ENCODE results near the gene SLCO1A2. TPM values are rescaled to one million over a fixed set of nuclear protein-coding genes. Genes with fewer than 3 reads are reported as not detected.

The SLCO1A2 gene
- total RNA-seq, 2 donors from 2014 or later, result not detected

- ATAC-seq (replicated peaks in 1 of 2), result no peak
- Mint-ChIP-seq H3K9me3 (no peaks in the 10 kb centered on the region), H3K27ac (no peak overlapping the region), H3K27me3 (ENCODE audit: low read depth) (no peaks in the 10 kb centered on the region), H3K36me3 (ENCODE audit: insufficient read depth in 2 of 2) (no peaks in the 10 kb centered on the region), H3K4me3 (no peak overlapping the region), H3K4me1 (ENCODE audit: low read depth) (no peaks in the 10 kb centered on the region)
- no peak for DNase-seq
These were observed 100.3 kb downstream of the SLCO1A2 start for GRCh38 chr12:21234395-21234794.

GRCh38 chr12:21223930-21224329 lies 110.8 kb downstream of the SLCO1A2 start:
- H3K4me1 Mint-ChIP-seq (ENCODE audit: low read depth), result no peaks in the 10 kb centered on the region
- no peaks in the 10 kb centered on the region for H3K9me3 Mint-ChIP-seq
- H3K4me3 Mint-ChIP-seq, result no peak overlapping the region
- H3K36me3 Mint-ChIP-seq (ENCODE audit: insufficient read depth in 2 of 2), result no peaks in the 10 kb centered on the region
- ATAC-seq (replicated peaks in 1 of 2) (no peak), DNase-seq (no peak)
- H3K27me3 Mint-ChIP-seq (ENCODE audit: low read depth), result no peaks in the 10 kb centered on the region
- H3K27ac Mint-ChIP-seq, result no peak overlapping the region

GRCh38 chr12:21221778-21222177 lies 112.9 kb downstream of the SLCO1A2 start:
- H3K27me3 Mint-ChIP-seq (ENCODE audit: low read depth), result no peaks in the 10 kb centered on the region
- H3K36me3 Mint-ChIP-seq (ENCODE audit: insufficient read depth in 2 of 2), result no peaks in the 10 kb centered on the region
- H3K27ac Mint-ChIP-seq, result no peak overlapping the region
- H3K4me1 Mint-ChIP-seq (ENCODE audit: low read depth), result no peaks in the 10 kb centered on the region
- ATAC-seq (replicated peaks in 1 of 2) (no peak), DNase-seq (no peak)
- no peak overlapping the region for H3K4me3 Mint-ChIP-seq
- H3K9me3 Mint-ChIP-seq, result no peaks in the 10 kb centered on the region

- H3K27ac Mint-ChIP-seq, result no peak overlapping the region
- no peaks in the 10 kb centered on the region for H3K4me1 Mint-ChIP-seq (ENCODE audit: low read depth)
- no peak for ATAC-seq (replicated peaks in 1 of 2)
- H3K27me3 Mint-ChIP-seq (ENCODE audit: low read depth), result no peaks in the 10 kb centered on the region
- no peak overlapping the region for H3K4me3 Mint-ChIP-seq
- H3K36me3 Mint-ChIP-seq (ENCODE audit: insufficient read depth in 2 of 2), result no peaks in the 10 kb centered on the region
- no peak for DNase-seq
- no peaks in the 10 kb centered on the region for H3K9me3 Mint-ChIP-seq
These were observed 113.6 kb downstream of the SLCO1A2 start for GRCh38 chr12:21221072-21221471.

- H3K27ac Mint-ChIP-seq, result no peak overlapping the region
- H3K36me3 Mint-ChIP-seq (ENCODE audit: insufficient read depth in 2 of 2), result no peaks in the 10 kb centered on the region
- no peaks in the 10 kb centered on the region for H3K4me1 Mint-ChIP-seq (ENCODE audit: low read depth)
- ATAC-seq (replicated peaks in 1 of 2), result no peak
- no peak for DNase-seq
- H3K4me3 Mint-ChIP-seq, result no peak overlapping the region
- no peaks in the 10 kb centered on the region for H3K9me3 Mint-ChIP-seq
- no peaks in the 10 kb centered on the region for H3K27me3 Mint-ChIP-seq (ENCODE audit: low read depth)
These were observed 114.5 kb downstream of the SLCO1A2 start for GRCh38 chr12:21220266-21220665.

GRCh38 chr12:21219206-21219605 lies 115.5 kb downstream of the SLCO1A2 start:
- no peak overlapping the region for H3K4me3 Mint-ChIP-seq
- no peaks in the 10 kb centered on the region for H3K36me3 Mint-ChIP-seq (ENCODE audit: insufficient read depth in 2 of 2)
- H3K27ac Mint-ChIP-seq, result no peak overlapping the region
- no peaks in the 10 kb centered on the region for H3K27me3 Mint-ChIP-seq (ENCODE audit: low read depth)
- no peaks in the 10 kb centered on the region for H3K4me1 Mint-ChIP-seq (ENCODE audit: low read depth)
- ATAC-seq (replicated peaks in 1 of 2) (no peak), DNase-seq (no peak)
- peaks cover 0 to 2% of the 10 kb centered on the region in 2 donors for H3K9me3 Mint-ChIP-seq

Other genes starting within 250 kb of the SLCO1A2 start
- gene SLCO1B1, start 203.7 kb downstream of the SLCO1A2 start, total RNA-seq, result not detected
- not detected for gene IAPP, start 38.0 kb upstream of the SLCO1A2 start, total RNA-seq
- gene PYROXD1, start 102.7 kb upstream of the SLCO1A2 start, total RNA-seq, result 10 to 100 TPM; 65.3 to 77.2 TPM
- gene RECQL, start 166.7 kb upstream of the SLCO1A2 start, total RNA-seq, result 10 to 100 TPM; 92.7 to 93.4 TPM
- 10 to 100 TPM; 46.3 to 51.2 TPM for gene GOLT1B, start 166.9 kb upstream of the SLCO1A2 start, total RNA-seq
- 1 to 10 TPM; 1.6 to 2.8 TPM for gene SPX, start 191.4 kb upstream of the SLCO1A2 start, total RNA-seq